SK-N-SH treated with all-trans-retinoic acid at 6 μM for 48 hours (cell line): ENCODE data around the gene ASIC4.

Experiments used
- ARNTL ChIP-seq: fragments of 450-650 bp; formaldehyde crosslinking; IDR thresholded peaks from 2 replicates; pipeline ENCODE4 v1.5.0; 2020; ENCODE audit warnings: low read depth, mild to moderate bottlenecking, moderate library complexity, borderline replicate concordance
- CREB5 ChIP-seq: fragments of 250-450 bp; sonication (Bioruptor Pico); IDR thresholded peaks from 2 replicates; pipeline ENCODE4 v1.5.1; 2020; ENCODE audit warnings: low read depth, mild to moderate bottlenecking, moderate library complexity
- CSRNP3 ChIP-seq: fragments of 250-450 bp; sonication (Bioruptor Pico); IDR thresholded peaks from 2 replicates; pipeline ENCODE4 v1.5.1; 2021; ENCODE audit warnings: mild to moderate bottlenecking, moderate library complexity
- PATZ1 ChIP-seq: fragments of 250-450 bp; sonication (Bioruptor Pico); IDR thresholded peaks from 2 replicates; pipeline ENCODE4 v1.8.0; 2020; ENCODE audit warnings: mild to moderate bottlenecking, moderate library complexity, borderline replicate concordance
- SNAI2 ChIP-seq: fragments of 250-450 bp; sonication (Bioruptor Pico); IDR thresholded peaks from 2 replicates; pipeline ENCODE4 v1.5.0; 2020; ENCODE audit warnings: mild to moderate bottlenecking, moderate library complexity
- TCF4 ChIP-seq: fragments of 250-450 bp; sonication (Bioruptor Pico); IDR thresholded peaks from 2 replicates; pipeline ENCODE4 v1.8.0; 2021; ENCODE audit warnings: mild to moderate bottlenecking, moderate library complexity, borderline replicate concordance
- ZC3H10 ChIP-seq: fragments of 250-450 bp; sonication (Bioruptor Pico); IDR thresholded peaks from 2 replicates; pipeline ENCODE4 v1.5.1; 2021; ENCODE audit warnings: mild to moderate bottlenecking, moderate library complexity
- ZFP3 ChIP-seq: fragments of 250-450 bp; sonication (Bioruptor Pico); IDR thresholded peaks from 2 replicates; pipeline ENCODE4 v1.5.0; 2020; ENCODE audit warnings: mild to moderate bottlenecking, moderate library complexity
- ZFP30 ChIP-seq: fragments of 450-650 bp; formaldehyde crosslinking; IDR thresholded peaks from 2 replicates; pipeline ENCODE4 v1.5.0; 2022; ENCODE audit warnings: mild to moderate bottlenecking, moderate library complexity
- ZNF565 ChIP-seq: fragments of 450-650 bp; formaldehyde crosslinking; conservative IDR thresholded peaks from 2 replicates; pipeline ENCODE4 v1.5.0; 2020; ENCODE audit warnings: low read depth, mild to moderate bottlenecking, moderate library complexity

GRCh38 chr2:219506802-219507526 is 7.3 kb upstream of the ASIC4 start:
- TF ChIP-seq CREB5 (CRISPR knock-in tag) (no peak), ZNF565 (CRISPR knock-in tag) (no peak), ARNTL (CRISPR knock-in tag) (no peak), SNAI2 (CRISPR knock-in tag) (no peak), ZFP3 (no peak), TCF4 (CRISPR knock-in tag) (no peak), ZFP30 (CRISPR knock-in tag) (no peak), ZC3H10 (CRISPR knock-in tag) (no peak), PATZ1 (no peak), CSRNP3 (CRISPR knock-in tag) (no peak)
